DOHH2 (cell line): ENCODE measurements around the gene GPD1L.
"Not testable (repeated sequence)": the region's sequence is repeated elsewhere in the genome, so short reads cannot be mapped to it uniquely, and the experiment has no call there.

Experiments
- H3F3A ChIP-seq: fragments of 200-600 bp; sonication (generic), shearing (Covaris generic); 2 replicates; pipeline ENCODE4 v1.6.0; 2016; ENCODE audit warnings: antibody characterized with exemption, mild to moderate bottlenecking; ENCODE audit not compliant: control insufficient read depth, insufficient read depth
- H3K27ac ChIP-seq: fragments of 200-600 bp; sonication (generic); 2 replicates; pipeline ENCODE4 v1.5.1; 2014; ENCODE audit warnings: low read depth, mild to moderate bottlenecking, low read length, moderate library complexity
- H3K27me3 ChIP-seq: fragments of 200-600 bp; sonication (generic); 2 replicates; pipeline ENCODE4 v1.6.1; 2014; ENCODE audit warnings: mild to moderate bottlenecking, low read length, mixed read lengths; ENCODE audit not compliant: control insufficient read depth
- H3K36me3 ChIP-seq: fragments of 200-600 bp; sonication (generic); 2 replicates; pipeline ENCODE4 v1.6.1; 2014; ENCODE audit warnings: mild to moderate bottlenecking, low read length, moderate library complexity, mixed read lengths; ENCODE audit not compliant: control insufficient read depth
- H3K4me1 ChIP-seq: fragments of 200-600 bp; sonication (generic); 2 replicates; pipeline ENCODE4 v1.6.1; 2014; ENCODE audit warnings: mild to moderate bottlenecking, low read length, mixed read lengths; ENCODE audit not compliant: control insufficient read depth
- H3K4me2 ChIP-seq: fragments of 200-600 bp; sonication (generic); 2 replicates; pipeline ENCODE4 v1.6.0; 2014; ENCODE audit warnings: mild to moderate bottlenecking, low read length, moderate library complexity
- H3K4me3 ChIP-seq: fragments of 200-600 bp; sonication (generic); 2 replicates; pipeline ENCODE4 v1.5.1; 2014; ENCODE audit warnings: mild to moderate bottlenecking, low read length, mixed read lengths
- H3K79me2 ChIP-seq: fragments of 200-600 bp; sonication (generic); 2 replicates; pipeline ENCODE4 v1.6.1; 2014; ENCODE audit warnings: mild to moderate bottlenecking, low read length, mixed read lengths; ENCODE audit not compliant: control insufficient read depth
- H3K9me2 ChIP-seq: fragments of 200-600 bp; sonication (generic); replicated peaks from 2 replicates; pipeline ENCODE4 v1.6.1; 2014; ENCODE audit warnings: mild to moderate bottlenecking, low read length, mixed read lengths; ENCODE audit not compliant: control insufficient read depth
- H3K9me3 ChIP-seq: fragments of 200-600 bp; sonication (generic); 2 replicates; pipeline ENCODE4 v1.6.1; 2014; ENCODE audit warnings: antibody characterized with exemption, low read length, mixed read lengths; ENCODE audit not compliant: control insufficient read depth, insufficient read depth
- H4K20me1 ChIP-seq: fragments of 200-600 bp; sonication (generic); 2 replicates; pipeline ENCODE4 v1.6.0; 2014; ENCODE audit warnings: low read depth, mild to moderate bottlenecking, antibody characterized with exemption, low read length, moderate library complexity; ENCODE audit not compliant: control insufficient read depth, insufficient read depth
- EZH2phosphoT487 ChIP-seq: fragments of 200-600 bp; sonication (generic); IDR thresholded peaks from 2 replicates; pipeline ENCODE4 v1.6.1; 2017; ENCODE audit warnings: borderline replicate concordance, mild to moderate bottlenecking, antibody characterized with exemption, low read length, moderate library complexity, mixed read lengths
- TF ChIP-seq, protein P1 (sequence below): fragments of 200-600 bp; sonication (generic); IDR thresholded peaks from one replicate; pipeline ENCODE4 v1.5.1; 2014; ENCODE audit warnings: antibody characterized with exemption, mild to moderate bottlenecking, low read depth, low read length; ENCODE audit not compliant: poor library complexity, severe bottlenecking

GPD1L gene

DNA sequence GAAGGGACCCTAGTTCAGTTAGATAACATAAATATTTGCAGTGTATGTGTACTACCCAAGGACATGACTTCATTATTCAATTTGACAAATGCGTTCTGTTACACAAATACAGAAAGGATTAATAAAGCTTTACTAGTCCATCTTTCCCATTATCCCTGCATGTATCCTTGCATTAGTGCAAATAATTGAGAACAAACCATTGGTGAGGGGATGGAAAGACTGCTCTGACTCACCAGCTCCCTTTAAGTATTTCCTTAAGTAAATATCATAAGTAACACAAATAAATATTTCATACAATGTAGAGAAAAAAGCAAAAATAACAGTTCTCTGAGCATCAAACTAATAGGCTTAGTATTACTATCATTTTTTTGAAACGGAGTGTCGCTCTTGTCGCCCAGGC is 1.9 kb upstream of the GPD1L start:
- Histone ChIP-seq H3K9me3 (peaks cover 17% of the 10 kb centered on the region; the same call in 1 of the 2 replicates), H3K27ac (no peak overlapping the region), H4K20me1 (no peaks in the 10 kb centered on the region), H3K9me2 (no peaks in the 10 kb centered on the region), H3K4me1 (peaks cover 16% of the 10 kb centered on the region), H3K4me3 (no peak overlapping the region), H3K79me2 (peaks cover 23% of the 10 kb centered on the region), H3F3A (no peaks in the 10 kb centered on the region), H3K36me3 (no peaks in the 10 kb centered on the region), H3K4me2 (no peak overlapping the region), H3K27me3 (no peaks in the 10 kb centered on the region)
- no peak for TF ChIP-seq EZH2phosphoT487
- TF ChIP-seq, protein P1, sequence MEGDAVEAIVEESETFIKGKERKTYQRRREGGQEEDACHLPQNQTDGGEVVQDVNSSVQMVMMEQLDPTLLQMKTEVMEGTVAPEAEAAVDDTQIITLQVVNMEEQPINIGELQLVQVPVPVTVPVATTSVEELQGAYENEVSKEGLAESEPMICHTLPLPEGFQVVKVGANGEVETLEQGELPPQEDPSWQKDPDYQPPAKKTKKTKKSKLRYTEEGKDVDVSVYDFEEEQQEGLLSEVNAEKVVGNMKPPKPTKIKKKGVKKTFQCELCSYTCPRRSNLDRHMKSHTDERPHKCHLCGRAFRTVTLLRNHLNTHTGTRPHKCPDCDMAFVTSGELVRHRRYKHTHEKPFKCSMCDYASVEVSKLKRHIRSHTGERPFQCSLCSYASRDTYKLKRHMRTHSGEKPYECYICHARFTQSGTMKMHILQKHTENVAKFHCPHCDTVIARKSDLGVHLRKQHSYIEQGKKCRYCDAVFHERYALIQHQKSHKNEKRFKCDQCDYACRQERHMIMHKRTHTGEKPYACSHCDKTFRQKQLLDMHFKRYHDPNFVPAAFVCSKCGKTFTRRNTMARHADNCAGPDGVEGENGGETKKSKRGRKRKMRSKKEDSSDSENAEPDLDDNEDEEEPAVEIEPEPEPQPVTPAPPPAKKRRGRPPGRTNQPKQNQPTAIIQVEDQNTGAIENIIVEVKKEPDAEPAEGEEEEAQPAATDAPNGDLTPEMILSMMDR: no peak

DNA sequence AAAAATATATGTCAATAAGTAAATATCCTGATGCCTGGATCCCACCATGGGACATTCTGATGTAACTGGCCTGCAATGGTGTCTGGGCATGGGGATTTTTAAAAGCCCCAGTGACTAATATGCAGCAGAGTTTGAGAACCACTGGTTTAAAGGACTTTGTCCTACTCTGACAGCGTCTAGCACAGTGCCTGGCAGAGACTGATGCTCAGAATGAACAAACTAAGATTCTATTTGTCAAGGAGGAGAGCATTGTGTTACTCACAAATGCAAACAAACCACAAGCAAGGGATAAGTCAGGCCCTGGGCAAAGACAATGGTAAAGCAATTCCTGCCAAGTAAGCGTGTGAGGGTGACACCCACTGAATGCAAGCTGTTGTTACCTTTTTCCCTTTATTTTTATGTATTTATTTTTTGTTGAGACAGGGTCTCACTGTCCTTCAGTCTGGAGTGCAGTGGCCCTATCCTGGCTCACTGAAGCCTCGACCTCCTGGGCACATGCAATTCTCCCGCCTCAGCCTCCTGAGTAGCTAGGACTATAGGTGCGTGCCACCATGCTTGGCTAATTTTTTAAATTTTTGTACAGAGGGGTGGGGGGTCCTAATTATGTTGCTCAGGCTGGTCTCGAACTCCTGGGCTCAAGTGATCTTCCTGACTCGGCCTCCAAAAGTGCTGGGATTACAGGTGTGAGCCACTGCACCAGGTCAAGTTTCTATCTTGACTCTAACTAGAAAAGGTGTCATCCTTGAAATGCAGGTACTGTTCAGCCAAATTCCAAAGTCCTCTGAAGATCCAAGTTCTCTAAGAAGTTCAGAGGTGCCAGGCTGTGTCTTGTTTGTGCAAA is 909 bp upstream of the GPD1L start:
- H3K4me1 ChIP-seq: peaks cover 16% of the 10 kb centered on the region
- H3K27ac ChIP-seq: no peak overlapping the region
- H3K4me3 ChIP-seq: peak overlapping the region; percentile 90
- peaks cover 32% of the 10 kb centered on the region for H3K79me2 ChIP-seq
- H3K27me3 ChIP-seq: no peaks in the 10 kb centered on the region
- no peaks in the 10 kb centered on the region for H3K36me3 ChIP-seq
- no peak for TF ChIP-seq EZH2phosphoT487
- TF ChIP-seq, protein P1: no peak
- no peaks in the 10 kb centered on the region for H3F3A ChIP-seq
- peaks cover 17% of the 10 kb centered on the region; the same call in 1 of the 2 replicates for H3K9me3 ChIP-seq
- peak overlapping the region; percentile 95 for H3K4me2 ChIP-seq
- H4K20me1 ChIP-seq: no peaks in the 10 kb centered on the region
- no peaks in the 10 kb centered on the region for H3K9me2 ChIP-seq

DNA sequence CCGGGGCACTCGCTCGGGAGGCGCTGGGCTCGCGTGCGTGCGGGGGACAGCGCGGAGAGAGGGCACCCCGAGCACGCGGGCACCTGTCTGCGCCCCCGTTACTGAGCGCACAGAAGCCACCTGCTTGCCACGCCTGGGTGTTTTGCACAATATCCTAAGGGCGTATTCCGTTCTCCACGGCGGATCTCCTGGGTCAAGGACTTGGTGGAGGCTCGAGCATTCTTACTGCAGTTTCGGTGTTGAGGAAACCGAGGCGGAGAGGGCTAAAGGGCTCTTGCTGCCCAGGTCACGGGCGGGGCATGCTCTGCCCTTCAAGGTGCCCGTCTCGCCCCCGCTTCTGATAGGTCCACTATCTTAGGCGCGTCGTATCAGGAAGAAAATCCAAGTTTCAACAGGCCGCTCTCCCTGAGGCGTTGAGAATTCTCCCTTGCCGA is 526 bp downstream of the GPD1L start:
- H3F3A ChIP-seq: no peaks in the 10 kb centered on the region
- H3K4me2 ChIP-seq: peak overlapping the region; percentile 95
- H3K36me3 ChIP-seq: no peaks in the 10 kb centered on the region
- H3K79me2 ChIP-seq: peaks cover 44% of the 10 kb centered on the region
- peaks cover 16% of the 10 kb centered on the region for H3K4me1 ChIP-seq
- H3K9me3 ChIP-seq: peaks cover 5% of the 10 kb centered on the region; the same call in 1 of the 2 replicates
- peak overlapping the region; percentile 90 for H3K4me3 ChIP-seq
- no peak overlapping the region for H3K27ac ChIP-seq
- no peaks in the 10 kb centered on the region for H3K9me2 ChIP-seq
- H3K27me3 ChIP-seq: no peaks in the 10 kb centered on the region
- no peaks in the 10 kb centered on the region for H4K20me1 ChIP-seq
- no peak for TF ChIP-seq EZH2phosphoT487
- TF ChIP-seq, protein P1: no peak

DNA sequence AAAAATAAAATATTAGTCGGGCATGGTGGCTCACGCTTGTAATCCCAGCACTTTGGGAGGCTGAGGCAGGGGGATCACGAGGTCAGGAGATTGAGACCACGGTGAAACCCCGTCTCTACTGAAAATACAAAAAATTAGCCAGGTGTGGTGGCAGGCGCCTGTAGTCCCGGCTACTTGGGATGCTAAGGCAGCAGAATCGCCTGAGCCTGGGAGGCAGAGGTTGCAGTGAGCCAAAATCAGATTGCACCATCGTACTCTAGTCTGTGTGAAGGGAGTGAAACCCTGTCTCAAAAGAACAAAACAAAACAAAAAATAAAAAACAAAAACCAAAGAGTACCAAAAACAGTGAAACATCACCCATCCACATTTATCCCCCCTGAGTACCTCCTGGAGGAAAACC is 1.8 kb downstream of the GPD1L start:
- not testable (repeated sequence) for H3K27ac ChIP-seq, H3K9me2 ChIP-seq, H4K20me1 ChIP-seq, H3K36me3 ChIP-seq, H3K9me3 ChIP-seq, H3K27me3 ChIP-seq, H3F3A ChIP-seq, H3K4me2 ChIP-seq, H3K4me3 ChIP-seq
- H3K4me1 ChIP-seq: peaks cover 16% of the 10 kb centered on the region
- peaks cover 50% of the 10 kb centered on the region for H3K79me2 ChIP-seq
